ENCODE data around the gene S1PR1. TPM values are rescaled to one million over a fixed set of nuclear protein-coding genes. Genes with fewer than 3 reads are reported as not detected.
"Not testable (repeated sequence)": the region's sequence is repeated elsewhere in the genome, so short reads cannot be mapped to it uniquely, and the experiment has no call there.

The S1PR1 gene
- total and polyA plus RNA-seq, 10 donors: 42.5 to 219 (median 122) TPM

- Histone ChIP-seq H3K9me3 (no peaks in the 10 kb centered on the region), H3K4me1 (no peaks in the 10 kb centered on the region), H3K27ac (no peak overlapping the region), H3K27me3 (replicated peaks in 1 of 7) (no peaks in the 10 kb centered on the region), H3K36me3 (no peaks in the 10 kb centered on the region), H3K4me3 (no peak overlapping the region)
- TF ChIP-seq POLR2A (IDR thresholded peaks at IDR 0.05): no peak
- TF ChIP-seq CTCF (IDR thresholded peaks at IDR 0.05 in 8 of 11, conservative IDR thresholded peaks at IDR 0.05 in 3 of 11): no peak
- TF ChIP-seq POLR2AphosphoS5 (IDR thresholded peaks at IDR 0.05): no peak
- no peak for DNase-seq
- WGBS, 5 donors: 80 to 94% (median 85%) methylated on average over 6 of the region's 6 CpGs
- intact Hi-C loops (cut with DNase I; ENCODE audit: low total_unique reads): no loop called here
Measured at GRCh38 chr1:101215363-101216011, 21.3 kb upstream of the S1PR1 start.

- no peak for TF ChIP-seq CTCF (IDR thresholded peaks at IDR 0.05 in 8 of 11, conservative IDR thresholded peaks at IDR 0.05 in 3 of 11)
- TF ChIP-seq POLR2AphosphoS5 (IDR thresholded peaks at IDR 0.05): no peak
- no peak for TF ChIP-seq POLR2A (IDR thresholded peaks at IDR 0.05)
- intact Hi-C loops (cut with DNase I; ENCODE audit: low total_unique reads): no loop called here
- WGBS, 5 donors: 65 to 83% (median 78%) methylated on average over 2 of the region's 2 CpGs
- Histone ChIP-seq H3K4me3 (no peak overlapping the region), H3K36me3 (no peaks in the 10 kb centered on the region), H3K27ac (no peak overlapping the region), H3K9me3 (no peaks in the 10 kb centered on the region), H3K27me3 (replicated peaks in 1 of 7) (no peaks in the 10 kb centered on the region), H3K4me1 (peaks cover 0 to 6% (median 0%) of the 10 kb centered on the region in 6 donors)
- DNase-seq: no peak
Measured at GRCh38 chr1:101216623-101217022, 20.2 kb upstream of the S1PR1 start.

GRCh38 chr1:101217148-101217547 lies 19.7 kb upstream of the S1PR1 start:
- Histone ChIP-seq H3K36me3 (no peaks in the 10 kb centered on the region), H3K4me1 (peaks cover 0 to 10% (median 2%) of the 10 kb centered on the region in 6 donors), H3K4me3 (no peak overlapping the region), H3K27me3 (replicated peaks in 1 of 7) (no peaks in the 10 kb centered on the region), H3K27ac (no peak overlapping the region), H3K9me3 (no peaks in the 10 kb centered on the region)
- DNase-seq: no peak
- no peak for TF ChIP-seq POLR2A (IDR thresholded peaks at IDR 0.05)
- no peak for TF ChIP-seq CTCF (IDR thresholded peaks at IDR 0.05 in 8 of 11, conservative IDR thresholded peaks at IDR 0.05 in 3 of 11)
- no peak for TF ChIP-seq POLR2AphosphoS5 (IDR thresholded peaks at IDR 0.05)
- whole genome bisulfite sequencing, 5 donors: 79 to 92% (median 87%) methylated on average over 3 of the region's 3 CpGs
- intact Hi-C loops (cut with DNase I; ENCODE audit: low total_unique reads): no loop called here

GRCh38 chr1:101218968-101219367 lies 17.9 kb upstream of the S1PR1 start:
- intact Hi-C loops (cut with DNase I; ENCODE audit: low total_unique reads); H3K36me3 ChIP-seq; H3K27me3 ChIP-seq (replicated peaks in 1 of 7); H3K4me3 ChIP-seq; H3K27ac ChIP-seq; H3K9me3 ChIP-seq; DNase-seq: not testable (repeated sequence)
- peaks cover 0 to 14% (median 3%) of the 10 kb centered on the region in 6 donors for H3K4me1 ChIP-seq
- 94 to 97% (median 95%) methylated on average over 6 of the region's 6 CpGs for WGBS, 5 donors
